ENCODE results near the gene SULT4A1. TPM values are rescaled to one million over a fixed set of nuclear protein-coding genes. Genes with fewer than 3 reads are reported as not detected.

The SULT4A1 gene
- total and polyA plus RNA-seq, 9 of the 15 experiments (the other 6 are each of a cell fraction or from before 2014, with no cell fraction given), result 0.03 to 0.20 (median 0.09) TPM; not detected in 3

DNA sequence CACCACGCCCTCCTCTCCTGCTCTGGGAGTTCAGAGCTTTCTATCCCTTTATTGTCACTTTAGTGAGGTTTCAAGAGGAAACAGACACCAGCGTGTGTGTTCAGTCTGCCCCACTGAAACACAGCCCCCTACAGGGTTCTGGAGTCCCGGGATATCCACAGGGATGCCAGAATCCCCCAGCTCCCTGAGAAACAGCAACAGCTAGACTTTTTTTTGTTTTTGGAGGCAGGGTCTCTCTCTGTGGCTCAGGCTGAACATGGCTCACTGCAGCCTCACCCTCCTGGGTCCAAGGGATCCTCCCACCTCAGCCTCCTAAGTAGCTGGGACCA, 10.4 kb downstream of the SULT4A1 start:
- no peaks in the 10 kb centered on the region for H3K36me3 ChIP-seq (ENCODE audit: control insufficient read depth, insufficient read depth, low read length)
- no peak overlapping the region for H3K9ac ChIP-seq (ENCODE audit: insufficient read depth in 1 of 2, low read depth in 2 of 2, low read length in 2 of 2)
- no peaks in the 10 kb centered on the region for H3K9me1 ChIP-seq (ENCODE audit: control insufficient read depth, insufficient read depth, low read length)
- H3K79me2 ChIP-seq (ENCODE audit: control insufficient read depth, insufficient read depth, low read length), result no peaks in the 10 kb centered on the region
- ATAC-seq (no peak), FAIRE-seq (no peak), DNase-seq (ENCODE audit: extremely low read depth in 1 of 4, low spot score in 3 of 4) (no peak)
- H3K27ac ChIP-seq (ENCODE audit: extremely low read depth, low read depth, low read length), result no peak overlapping the region
- CTCF ChIA-PET (ENCODE audit: low intra/inter-chr PET ratio), result no interaction called here
- intact Hi-C loops (cut with micrococcal nuclease) (no loop called here), in situ Hi-C loops (cut with MboI) (no loop called here)
- peaks cover 3 to 27% of the 10 kb centered on the region in 2 experiments; a peak in 2 of 5 replicates for H3K27me3 ChIP-seq (ENCODE audit: control insufficient read depth in 2 of 2, insufficient read depth in 2 of 2, low read length in 2 of 2)
- no peak for TF ChIP-seq SAFB2 (IDR thresholded peaks at IDR 0.05; ENCODE audit: borderline replicate concordance, low read depth, low read length, severe bottlenecking)
- TF ChIP-seq, protein P1, sequence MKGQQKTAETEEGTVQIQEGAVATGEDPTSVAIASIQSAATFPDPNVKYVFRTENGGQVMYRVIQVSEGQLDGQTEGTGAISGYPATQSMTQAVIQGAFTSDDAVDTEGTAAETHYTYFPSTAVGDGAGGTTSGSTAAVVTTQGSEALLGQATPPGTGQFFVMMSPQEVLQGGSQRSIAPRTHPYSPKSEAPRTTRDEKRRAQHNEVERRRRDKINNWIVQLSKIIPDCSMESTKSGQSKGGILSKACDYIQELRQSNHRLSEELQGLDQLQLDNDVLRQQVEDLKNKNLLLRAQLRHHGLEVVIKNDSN (CRISPR knock-in tag; IDR thresholded peaks at IDR 0.05), result no peak
- 0% methylated on average over 3 of the region's 3 CpGs for WGBS (ENCODE audit: insufficient coverage, low coverage, missing lambda C conversion rate)
- H3K9me3 ChIP-seq (replicated peaks; ENCODE audit: control insufficient read depth, insufficient read depth, low read depth, low read length), result no peaks in the 10 kb centered on the region
- H4K20me1 ChIP-seq (replicated peaks; ENCODE audit: control insufficient read depth, insufficient read depth, low read length), result no peaks in the 10 kb centered on the region; the same call in 1 of the 2 replicates
- H3K4me1 ChIP-seq (replicated peaks in 1 of 2; ENCODE audit: control insufficient read depth in 2 of 2, insufficient read depth in 2 of 2, low read length in 2 of 2), result no peaks in the 10 kb centered on the region; a peak in 1 of 5 replicates
- no peak overlapping the region for H3K4me3 ChIP-seq
- no peak overlapping the region for H2AFZ ChIP-seq (ENCODE audit: low read depth, low read length)
- BruUV-seq (replicated peaks), result no TSS peak
- POLR2A ChIA-PET, result interaction anchor here (0.6 kb wide), 1 partner anchor 95 kb away, joined by 3 read pairs; no protein-coding TSS in a partner anchor
- H3K4me2 ChIP-seq (ENCODE audit: insufficient read depth, low read length), result no peak overlapping the region

DNA sequence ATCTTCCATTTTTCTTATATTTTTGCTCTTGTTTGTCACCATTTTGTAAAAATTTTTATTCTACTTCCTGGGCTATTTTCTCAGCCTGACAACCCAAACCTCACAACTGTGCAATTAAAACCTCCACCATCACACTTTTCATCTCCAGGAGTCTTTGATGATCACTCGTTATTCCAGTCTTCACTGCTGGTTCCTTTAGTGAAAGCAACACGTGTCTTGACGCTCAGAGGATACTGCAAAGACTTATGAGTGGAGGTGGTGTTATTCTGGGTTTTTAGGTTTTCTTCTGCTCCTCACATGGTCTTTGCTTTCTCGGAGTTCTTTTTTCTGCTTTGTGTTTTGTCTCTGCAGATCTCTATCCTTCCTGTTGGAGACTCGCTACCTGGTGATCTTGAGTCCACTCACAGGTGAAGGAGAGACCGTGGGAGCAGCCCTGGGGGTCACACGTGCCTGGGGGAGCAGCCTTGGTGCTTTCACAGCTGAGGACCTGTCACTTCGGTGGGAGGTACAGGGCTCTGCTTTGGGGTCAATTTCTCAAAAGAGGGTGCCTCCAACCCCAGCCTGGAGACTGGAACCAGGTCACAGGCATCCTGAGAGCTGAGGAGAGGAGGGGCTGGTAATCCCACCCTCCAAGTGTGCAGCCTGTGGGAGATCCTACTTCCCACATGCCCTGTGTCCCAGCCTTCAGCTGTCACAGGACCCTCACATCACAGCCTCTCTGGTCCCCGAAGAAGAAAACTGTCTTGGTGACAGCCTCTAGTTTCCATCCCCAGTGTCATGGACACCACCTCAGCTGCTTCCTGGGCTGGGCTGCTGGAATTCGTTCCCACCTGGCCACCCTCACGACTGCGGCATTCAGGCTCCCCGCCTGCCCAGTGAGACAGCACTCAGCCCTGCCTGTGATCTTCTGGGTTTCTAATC, 11.0 kb downstream of the SULT4A1 start:
- 0% methylated on average over 12 of the region's 13 CpGs for WGBS (ENCODE audit: insufficient coverage, low coverage, missing lambda C conversion rate)
- TF ChIP-seq, protein P2, sequence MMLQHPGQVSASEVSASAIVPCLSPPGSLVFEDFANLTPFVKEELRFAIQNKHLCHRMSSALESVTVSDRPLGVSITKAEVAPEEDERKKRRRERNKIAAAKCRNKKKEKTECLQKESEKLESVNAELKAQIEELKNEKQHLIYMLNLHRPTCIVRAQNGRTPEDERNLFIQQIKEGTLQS (IDR thresholded peaks at IDR 0.05), result no peak
- TF ChIP-seq, protein P2 (CRISPR knock-in tag; conservative IDR thresholded peaks at IDR 0.05), result no peak
- TF ChIP-seq TCF3 (CRISPR knock-in tag; IDR thresholded peaks at IDR 0.05) (no peak), ZNF76 (CRISPR knock-in tag; IDR thresholded peaks at IDR 0.05; ENCODE audit: borderline replicate concordance) (no peak), ZNF583 (CRISPR knock-in tag; IDR thresholded peaks at IDR 0.05) (no peak)
- TF ChIP-seq, protein P3, sequence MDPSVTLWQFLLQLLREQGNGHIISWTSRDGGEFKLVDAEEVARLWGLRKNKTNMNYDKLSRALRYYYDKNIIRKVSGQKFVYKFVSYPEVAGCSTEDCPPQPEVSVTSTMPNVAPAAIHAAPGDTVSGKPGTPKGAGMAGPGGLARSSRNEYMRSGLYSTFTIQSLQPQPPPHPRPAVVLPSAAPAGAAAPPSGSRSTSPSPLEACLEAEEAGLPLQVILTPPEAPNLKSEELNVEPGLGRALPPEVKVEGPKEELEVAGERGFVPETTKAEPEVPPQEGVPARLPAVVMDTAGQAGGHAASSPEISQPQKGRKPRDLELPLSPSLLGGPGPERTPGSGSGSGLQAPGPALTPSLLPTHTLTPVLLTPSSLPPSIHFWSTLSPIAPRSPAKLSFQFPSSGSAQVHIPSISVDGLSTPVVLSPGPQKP (CRISPR knock-in tag; IDR thresholded peaks at IDR 0.05), result no peak

More for the DNA sequence above, 11.0 kb downstream of the SULT4A1 start:
- no peak overlapping the region for H3K4me3 ChIP-seq
- no peak overlapping the region for H3K4me2 ChIP-seq (ENCODE audit: insufficient read depth, low read length)
- no peaks in the 10 kb centered on the region for H3K9me1 ChIP-seq (ENCODE audit: control insufficient read depth, insufficient read depth, low read length)
- no peaks in the 10 kb centered on the region; the same call in 1 of the 2 replicates for H4K20me1 ChIP-seq (replicated peaks; ENCODE audit: control insufficient read depth, insufficient read depth, low read length)
- POLR2A ChIA-PET, result interaction anchor here (0.6 to 0.7 kb wide), 2 partner anchors 95 to 354 kb away, joined by 3 read pairs; no protein-coding TSS in a partner anchor
- no peak for DNase-seq (ENCODE audit: extremely low read depth in 1 of 4, low spot score in 3 of 4)
- H3K27ac ChIP-seq (ENCODE audit: extremely low read depth, low read depth, low read length), result no peak overlapping the region
- no peaks in the 10 kb centered on the region for H3K36me3 ChIP-seq (ENCODE audit: control insufficient read depth, insufficient read depth, low read length)
- no peaks in the 10 kb centered on the region for H3K9me3 ChIP-seq (replicated peaks; ENCODE audit: control insufficient read depth, insufficient read depth, low read depth, low read length)
- no TSS peak for BruUV-seq (replicated peaks)
- H3K4me1 ChIP-seq (replicated peaks in 1 of 2; ENCODE audit: control insufficient read depth in 2 of 2, insufficient read depth in 2 of 2, low read length in 2 of 2), result no peaks in the 10 kb centered on the region; a peak in 1 of 5 replicates
- peaks cover 3 to 32% of the 10 kb centered on the region in 2 experiments; a peak in 2 of 5 replicates for H3K27me3 ChIP-seq (ENCODE audit: control insufficient read depth in 2 of 2, insufficient read depth in 2 of 2, low read length in 2 of 2)
- no peaks in the 10 kb centered on the region for H3K79me2 ChIP-seq (ENCODE audit: control insufficient read depth, insufficient read depth, low read length)
- FAIRE-seq, result no peak
- in situ Hi-C loops (cut with MboI) (no loop called here), intact Hi-C loops (cut with micrococcal nuclease) (no loop called here)
- CTCF ChIA-PET (ENCODE audit: low intra/inter-chr PET ratio), result no interaction called here
- no peak for ATAC-seq
- H3K9ac ChIP-seq (ENCODE audit: insufficient read depth in 1 of 2, low read depth in 2 of 2, low read length in 2 of 2), result no peak overlapping the region
- no peak overlapping the region for H2AFZ ChIP-seq (ENCODE audit: low read depth, low read length)
